Daoy (cell line): ENCODE results near the gene HDAC11. TPM values are rescaled to one million over a fixed set of nuclear protein-coding genes. Genes with fewer than 3 reads are reported as not detected.
A peak's percentile ranks its signal among the peaks of the same experiment; 100 is the strongest.
"Not testable (repeated sequence)": the region's sequence is repeated elsewhere in the genome, so short reads cannot be mapped to it uniquely, and the experiment has no call there.

ENCODE experiments used
- DNase-seq: peaks from one replicate; pipeline ENCODE4 v3.0.0-alpha.2; 2015; ENCODE audit warnings: low read depth
- total RNA-seq: library from RNA; depleted of rRNA; stranded (reverse); fragments of >200 nt; shearing (Covaris generic); gene quantifications from 2 replicates; pipeline ENCODE4 v1.2.3, GENCODE V29; 2014

Gene HDAC11
- total RNA-seq, 1 experiment from 2014 or later: 1.9 TPM

- DNase-seq: no peak
Observed at GRCh38 chr3:13492976-13493866, 13.1 kb downstream of the HDAC11 start.

GRCh38 chr3:13493867-13494441, 13.8 kb downstream of the HDAC11 start:
- DNase-seq: no peak

DNA sequence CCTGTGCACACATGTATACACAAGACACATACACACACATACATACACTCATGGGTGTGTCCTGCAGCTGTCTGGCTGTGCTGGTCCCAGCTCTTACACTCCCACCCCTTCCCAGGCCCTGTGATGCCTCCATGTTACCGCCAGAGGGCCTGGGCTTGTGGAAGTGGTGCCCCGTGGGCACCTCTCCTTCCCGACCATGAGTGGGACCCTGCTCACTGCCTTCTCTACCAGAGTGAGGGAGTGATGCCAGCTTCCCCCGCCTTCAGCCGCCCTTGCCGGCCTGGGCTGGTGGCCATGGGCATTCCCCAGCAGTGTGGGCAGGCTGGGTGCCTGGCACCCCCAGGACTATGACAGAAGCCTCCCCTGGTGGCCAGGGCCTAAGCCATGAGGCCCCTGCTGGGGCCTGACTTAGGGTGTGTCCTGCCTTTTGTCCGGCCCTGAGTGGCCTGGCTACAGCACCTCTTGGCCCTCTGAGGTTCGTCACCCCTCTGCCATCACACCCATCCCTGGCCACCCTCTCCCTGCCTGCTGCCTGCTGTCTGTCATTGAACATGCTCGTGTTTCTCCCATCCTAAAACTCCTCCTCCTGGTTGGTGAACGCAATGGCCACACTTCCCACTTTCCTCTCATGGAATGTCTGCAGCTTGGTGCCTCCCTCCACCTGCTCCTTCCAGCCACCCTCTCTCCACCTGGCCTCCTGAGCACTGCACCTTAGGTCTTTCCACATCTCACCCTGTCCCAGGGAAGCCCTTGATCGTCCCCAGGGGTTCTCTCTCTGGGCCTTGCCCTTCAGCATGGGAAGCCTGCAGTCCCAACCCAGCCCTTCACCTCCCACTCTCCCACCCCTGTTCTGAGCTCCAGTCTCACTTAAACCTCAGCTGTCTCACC, 14.6 kb downstream of the HDAC11 start:
- DNase-seq: peak; percentile 35

DNA sequence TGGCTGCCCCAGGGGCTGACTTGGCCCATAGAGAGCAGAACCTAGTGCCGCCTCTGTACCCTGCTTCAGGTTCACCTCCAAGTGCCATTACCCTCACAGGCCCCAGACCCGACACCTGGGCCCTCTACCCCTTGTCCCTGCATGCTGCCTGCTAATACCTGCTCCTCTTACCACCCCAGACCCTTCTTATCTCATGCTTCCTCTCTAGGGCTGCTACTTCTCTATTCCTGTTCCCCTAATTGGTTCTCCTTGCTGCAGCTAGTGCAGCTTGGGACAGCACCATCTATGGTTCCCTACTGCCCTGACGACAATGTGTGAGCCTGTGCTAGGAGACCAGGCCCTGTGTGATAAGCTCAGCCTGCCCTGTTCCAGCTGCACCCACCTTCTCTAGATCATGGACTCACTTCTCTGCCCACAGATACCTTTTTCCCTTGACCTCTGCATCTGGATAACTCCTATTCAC, 15.3 kb downstream of the HDAC11 start:
- no peak for DNase-seq

DNA sequence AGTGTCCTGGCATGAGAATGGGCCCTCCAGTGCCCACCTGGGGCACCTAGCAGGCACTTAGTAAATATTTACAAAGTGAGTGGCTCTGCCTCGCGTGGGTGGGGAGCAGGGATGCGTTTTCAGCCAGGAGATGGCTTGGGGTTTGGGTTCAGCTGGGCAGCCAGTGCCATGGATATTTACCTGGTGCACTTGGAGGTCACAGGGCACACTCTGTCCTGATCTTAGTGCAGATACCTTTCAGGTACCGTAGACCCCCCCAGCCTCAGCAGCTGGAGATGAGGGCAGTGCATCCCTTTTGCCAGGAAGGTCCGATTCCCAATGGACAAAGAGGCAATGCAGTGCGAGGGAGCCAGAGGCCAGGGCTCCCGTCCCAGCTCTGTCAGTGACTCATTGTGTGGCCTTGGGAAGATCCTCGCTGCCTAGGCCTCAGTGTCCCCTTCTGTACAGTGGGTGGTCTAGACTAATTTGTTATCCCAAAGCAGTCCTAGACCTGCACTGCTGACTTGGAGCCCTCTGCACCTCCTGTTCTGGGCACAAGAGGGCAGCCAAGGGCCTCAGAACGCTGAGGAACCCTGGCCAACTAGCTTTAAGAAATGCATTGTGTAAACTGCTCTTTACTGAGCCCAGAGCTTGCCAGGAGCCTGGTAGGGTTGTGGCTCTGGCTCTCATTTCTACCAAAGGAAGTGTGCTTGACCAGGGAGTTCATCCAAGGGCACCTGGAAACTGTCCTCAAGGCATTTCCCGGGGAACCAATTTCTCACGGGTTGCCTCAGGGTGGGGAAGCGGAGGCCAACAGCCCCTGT, 16.0 kb downstream of the HDAC11 start:
- peak; percentile 71 for DNase-seq

- no peak for DNase-seq
Observed at GRCh38 chr3:13496879-13497278, 16.8 kb downstream of the HDAC11 start.

DNA sequence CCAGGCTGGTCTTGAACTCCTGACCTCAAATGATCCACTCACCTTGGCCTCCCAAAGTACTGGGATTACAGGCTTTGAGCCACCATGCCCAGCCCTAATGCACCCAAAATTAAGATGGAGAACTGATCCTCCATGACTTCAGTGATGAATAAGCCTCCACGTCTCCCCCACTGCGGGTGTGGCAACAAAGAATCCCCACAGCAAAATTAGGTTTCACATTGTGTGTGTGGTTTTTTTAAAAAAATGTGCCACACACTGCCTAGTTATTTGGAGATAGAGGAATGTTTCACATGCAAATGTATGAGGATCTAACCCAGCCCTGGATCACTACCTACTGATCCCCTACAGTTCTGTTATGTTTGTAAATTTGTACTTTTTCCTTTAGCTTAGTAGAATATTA, 17.3 kb downstream of the HDAC11 start:
- DNase-seq: no peak

- no peak for DNase-seq
Observed at GRCh38 chr3:13498354-13499060, 18.4 kb downstream of the HDAC11 start.

DNA sequence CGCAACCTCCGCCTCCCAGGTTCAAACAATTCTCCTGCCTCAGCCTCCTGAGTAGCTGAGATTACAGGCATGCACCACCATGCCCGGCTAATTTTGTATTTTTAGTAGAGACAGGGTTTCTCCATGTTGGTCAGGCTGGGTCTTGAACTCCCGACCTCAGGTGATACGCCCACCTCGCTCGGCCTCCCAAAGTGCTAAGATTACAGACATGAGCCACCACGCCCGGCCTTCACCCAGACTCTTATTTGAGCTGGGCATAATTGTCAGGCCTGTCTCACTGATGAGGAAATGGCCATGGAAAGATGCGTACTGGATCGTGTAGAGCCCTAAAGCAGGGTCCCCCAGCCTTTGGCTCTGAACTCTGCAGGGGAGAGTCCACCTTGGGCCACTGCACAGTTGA, 19.1 kb downstream of the HDAC11 start:
- not testable (repeated sequence) for DNase-seq

DNA sequence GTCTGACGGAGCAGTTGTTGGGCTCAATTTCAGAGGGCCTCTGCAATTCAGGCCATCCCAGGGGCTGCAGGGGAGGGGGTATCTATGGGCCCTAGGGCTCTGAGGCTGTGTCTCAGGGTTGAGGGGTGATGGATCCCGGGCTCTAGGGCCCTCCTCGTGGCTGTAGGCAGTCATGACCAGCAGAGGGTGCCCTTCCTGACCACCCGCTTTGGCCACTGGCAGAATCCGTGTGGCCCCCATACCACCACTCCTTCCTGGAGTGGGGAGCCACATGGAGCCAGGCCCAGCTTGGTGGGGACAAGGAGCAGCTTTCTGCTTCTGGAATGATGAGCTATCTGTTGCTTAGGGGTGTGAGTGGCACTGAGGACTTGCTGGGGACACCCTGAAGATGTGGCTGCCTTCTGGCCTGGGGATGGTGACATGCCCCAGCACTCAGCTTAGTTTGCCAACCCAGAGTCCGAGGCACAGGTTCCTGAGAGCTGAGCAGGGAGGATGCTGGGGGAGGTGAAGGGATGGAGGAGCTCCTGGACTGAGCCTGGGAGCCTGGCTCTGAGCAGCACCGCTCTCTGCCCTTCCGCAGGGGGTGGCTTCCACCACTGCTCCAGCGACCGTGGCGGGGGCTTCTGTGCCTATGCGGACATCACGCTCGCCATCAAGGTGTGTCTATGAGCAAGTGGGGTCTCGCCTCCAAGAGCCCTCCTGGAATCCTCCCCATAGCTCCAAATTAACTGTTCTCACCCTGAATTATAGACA, 20.2 kb downstream of the HDAC11 start:
- peak; percentile 28 for DNase-seq

GRCh38 chr3:13501056-13501455, 20.9 kb downstream of the HDAC11 start:
- no peak for DNase-seq

DNA sequence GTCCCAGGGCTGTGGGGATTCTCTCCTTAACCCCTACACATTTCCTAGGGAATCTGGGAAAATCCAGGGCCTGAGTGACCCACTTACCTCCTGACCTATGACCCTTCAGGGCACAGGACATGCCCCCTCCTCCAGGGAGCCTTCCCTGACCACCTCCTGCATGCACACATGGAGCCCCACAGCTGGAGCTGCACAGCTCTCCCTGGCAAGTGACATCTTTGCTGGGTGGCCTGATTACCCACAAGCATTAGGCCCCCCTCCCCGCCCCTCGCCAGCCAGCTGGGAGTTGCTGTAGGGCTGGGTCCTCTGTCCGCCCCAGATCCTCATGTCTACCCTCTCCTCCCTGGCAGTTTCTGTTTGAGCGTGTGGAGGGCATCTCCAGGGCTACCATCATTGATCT, 21.4 kb downstream of the HDAC11 start:
- no peak for DNase-seq

DNA sequence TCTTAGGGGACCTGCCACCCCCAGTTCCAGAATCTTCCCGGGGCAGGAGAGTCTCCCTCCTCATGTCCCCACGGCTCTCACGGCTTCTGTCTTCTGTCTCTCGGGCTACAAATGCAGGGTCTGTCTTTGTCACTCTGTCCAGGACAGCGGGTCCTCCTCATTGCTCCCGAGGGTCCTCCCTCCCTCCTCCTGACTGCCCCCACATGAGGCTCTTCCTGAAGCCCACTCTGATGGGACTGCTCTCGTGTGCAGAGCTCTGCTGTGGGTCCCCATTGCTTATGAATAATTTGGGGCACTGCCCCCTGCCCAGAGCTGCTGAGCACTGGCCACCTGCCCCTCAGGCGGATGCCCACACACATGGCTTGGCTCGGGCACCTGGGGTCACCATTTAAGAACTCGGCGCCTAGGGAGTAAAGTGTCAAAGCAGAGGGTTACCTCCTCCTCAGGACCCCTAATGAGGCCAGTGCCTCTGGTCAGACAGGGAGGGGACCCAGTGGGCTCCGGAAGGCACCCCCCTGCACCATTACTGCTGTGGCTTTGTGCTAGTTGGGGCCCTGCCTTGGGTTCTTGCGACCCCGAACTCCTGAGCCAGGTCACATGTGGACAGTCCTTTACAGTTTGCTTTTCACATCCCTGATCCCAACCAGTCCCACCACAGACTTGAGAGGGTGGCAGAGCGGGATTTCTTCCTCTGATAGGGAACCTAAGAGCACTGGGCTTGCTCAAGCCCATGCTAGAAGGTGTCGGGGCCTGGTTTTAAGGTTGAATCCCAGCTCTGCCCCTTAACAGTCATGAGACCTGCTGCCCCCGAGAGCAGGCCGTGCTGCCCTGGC, 22.1 kb downstream of the HDAC11 start:
- no peak for DNase-seq

DNA sequence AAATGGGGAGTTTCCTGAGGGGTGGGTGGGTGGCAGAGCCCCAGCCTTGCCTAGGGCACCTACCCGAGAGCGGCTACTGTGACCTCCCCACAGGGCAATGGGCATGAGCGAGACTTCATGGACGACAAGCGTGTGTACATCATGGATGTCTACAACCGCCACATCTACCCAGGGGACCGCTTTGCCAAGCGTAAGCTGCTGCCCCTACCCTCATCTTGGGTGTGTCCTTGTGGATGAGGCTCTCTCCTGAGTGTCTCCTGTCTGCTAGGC, 22.6 kb downstream of the HDAC11 start:
- no peak for DNase-seq

DNA sequence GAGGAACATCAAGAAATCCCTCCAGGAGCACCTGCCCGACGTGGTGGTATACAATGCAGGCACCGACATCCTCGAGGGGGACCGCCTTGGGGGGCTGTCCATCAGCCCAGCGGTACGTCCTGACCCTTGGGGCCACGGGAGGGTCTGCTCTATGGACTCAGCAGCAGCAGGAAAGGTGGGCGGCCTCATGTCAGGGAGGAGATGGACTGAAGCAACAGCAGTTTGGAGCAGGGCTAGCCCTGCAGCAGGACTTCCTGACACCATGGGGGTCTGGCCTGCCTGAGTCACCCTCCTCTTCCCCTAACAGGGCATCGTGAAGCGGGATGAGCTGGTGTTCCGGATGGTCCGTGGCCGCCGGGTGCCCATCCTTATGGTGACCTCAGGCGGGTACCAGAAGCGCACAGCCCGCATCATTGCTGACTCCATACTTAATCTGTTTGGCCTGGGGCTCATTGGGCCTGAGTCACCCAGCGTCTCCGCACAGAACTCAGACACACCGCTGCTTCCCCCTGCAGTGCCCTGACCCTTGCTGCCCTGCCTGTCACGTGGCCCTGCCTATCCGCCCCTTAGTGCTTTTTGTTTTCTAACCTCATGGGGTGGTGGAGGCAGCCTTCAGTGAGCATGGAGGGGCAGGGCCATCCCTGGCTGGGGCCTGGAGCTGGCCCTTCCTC, 24.2 kb downstream of the HDAC11 start:
- peak; percentile 84 for DNase-seq

DNA sequence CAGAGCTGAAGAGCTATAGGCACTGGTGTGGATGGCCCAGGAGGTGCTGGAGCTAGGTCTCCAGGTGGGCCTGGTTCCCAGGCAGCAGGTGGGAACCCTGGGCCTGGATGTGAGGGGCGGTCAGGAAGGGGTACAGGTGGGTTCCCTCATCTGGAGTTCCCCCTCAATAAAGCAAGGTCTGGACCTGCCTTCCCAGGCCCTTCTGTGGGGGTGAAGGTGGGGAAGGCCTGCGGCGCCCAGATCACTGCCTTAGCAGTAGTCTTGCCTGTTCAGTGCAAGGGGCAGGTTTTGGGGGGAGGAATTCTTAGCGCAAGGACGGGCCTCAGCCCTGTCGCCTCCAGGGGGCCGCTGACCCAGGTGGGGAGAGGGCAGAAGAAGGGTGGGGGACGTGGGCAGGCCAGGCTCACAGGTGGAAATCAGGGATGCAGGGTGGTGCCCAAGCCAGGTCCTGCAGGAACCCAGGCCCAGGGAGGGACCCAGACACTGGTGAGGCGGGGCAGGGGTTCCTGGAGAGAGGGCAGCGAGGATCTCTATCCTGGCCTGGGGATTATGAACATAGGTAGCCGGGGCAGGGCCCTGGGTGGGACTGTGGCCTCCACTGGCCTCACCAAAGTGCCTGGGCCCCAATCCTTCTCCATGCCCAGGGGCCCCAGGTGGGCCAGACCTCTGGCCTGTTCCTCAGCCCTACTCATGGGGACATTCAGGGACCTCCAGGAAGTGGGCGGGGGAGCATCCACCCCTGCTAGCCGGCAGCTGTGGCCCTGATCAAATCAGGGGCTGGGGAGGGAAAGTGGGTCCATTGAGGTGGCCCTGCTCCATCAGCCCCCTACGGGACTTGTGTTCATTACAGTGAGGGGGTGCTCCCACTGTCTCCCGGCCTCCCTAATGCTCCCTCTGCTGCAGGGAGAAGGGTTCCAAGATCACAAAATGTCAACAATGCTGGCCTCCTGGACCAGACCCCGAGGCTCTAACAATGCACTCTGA, 25.3 kb downstream of the HDAC11 start:
- DNase-seq: no peak

DNA sequence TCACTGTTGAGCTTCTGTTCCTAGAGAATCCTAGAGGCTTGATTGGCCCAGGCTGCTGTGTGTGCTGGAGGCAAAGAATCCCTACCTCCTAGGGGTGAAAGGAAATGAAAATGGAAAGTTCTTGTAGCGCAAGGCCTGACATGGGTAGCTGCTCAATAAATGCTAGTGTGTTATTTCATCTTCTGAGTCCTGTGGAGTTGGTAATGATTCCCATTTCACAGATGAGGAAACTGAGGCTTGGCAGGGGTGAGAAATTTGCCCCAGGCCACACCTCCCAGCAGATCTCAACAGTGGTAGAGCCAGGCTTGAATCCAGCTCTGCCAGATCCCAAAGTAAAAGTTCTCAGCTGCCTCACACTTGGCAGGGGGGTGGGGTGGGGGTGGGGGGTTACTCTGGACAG, 26.1 kb downstream of the HDAC11 start:
- DNase-seq: no peak

DNA sequence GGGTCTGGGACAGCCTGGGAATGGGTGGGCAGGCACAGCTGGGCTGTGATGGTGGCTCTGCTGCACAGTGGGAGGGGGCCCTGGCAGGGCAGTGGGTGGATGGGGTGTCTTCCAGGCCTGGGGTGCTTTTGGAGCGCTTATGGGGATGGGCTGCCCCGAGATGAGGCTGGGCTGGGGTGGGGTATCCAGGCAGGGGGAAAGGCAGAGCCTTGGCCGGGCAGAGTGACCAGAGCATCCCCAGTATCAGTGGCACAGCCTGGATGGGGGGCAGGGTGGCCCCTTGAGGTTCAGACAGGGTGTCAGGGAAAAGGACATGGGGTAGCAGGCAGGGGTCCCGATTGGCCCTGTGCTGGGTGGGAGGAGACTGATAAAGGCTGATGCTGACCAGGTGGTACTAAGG, 26.6 kb downstream of the HDAC11 start:
- no peak for DNase-seq
